HEK293 (cell line): Measurements from ENCODE around the gene LRFN4.

ENCODE experiments used
- BCL6B ChIP-seq: fragments of 450-650 bp; formaldehyde crosslinking; IDR thresholded peaks from 2 replicates; pipeline ENCODE4 v1.5.1; 2017; ENCODE audit warnings: missing biosample characterization, missing genetic modification characterization
- GFI1B ChIP-seq: fragments of 450-650 bp; formaldehyde crosslinking; IDR thresholded peaks from 2 replicates; pipeline ENCODE4 v1.5.1; 2016; ENCODE audit warnings: missing biosample characterization, missing genetic modification characterization
- HOXC10 ChIP-seq: sonication (generic); formaldehyde crosslinking; IDR thresholded peaks from 2 replicates; pipeline ENCODE4 v1.8.1; 2023; ENCODE audit warnings: mild to moderate bottlenecking, missing genetic modification reagents
- HOXD13 ChIP-seq: sonication (generic); formaldehyde crosslinking; IDR thresholded peaks from 2 replicates; pipeline ENCODE4 v1.8.0; 2022; ENCODE audit warnings: missing genetic modification reagents, borderline replicate concordance
- KLF1 ChIP-seq: fragments of 450-650 bp; formaldehyde crosslinking; IDR thresholded peaks from 2 replicates; pipeline ENCODE4 v1.5.1; 2016; ENCODE audit warnings: missing biosample characterization, missing genetic modification characterization
- MYNN ChIP-seq: fragments of 450-650 bp; formaldehyde crosslinking; IDR thresholded peaks from 2 replicates; pipeline ENCODE4 v1.5.1; 2016; ENCODE audit warnings: missing biosample characterization, missing genetic modification characterization, borderline replicate concordance
- PRDM10 ChIP-seq: fragments of 450-650 bp; formaldehyde crosslinking; IDR thresholded peaks from 2 replicates; pipeline ENCODE4 v1.5.1; 2016; ENCODE audit warnings: missing biosample characterization, missing genetic modification characterization
- REPIN1 ChIP-seq: fragments of 450-650 bp; formaldehyde crosslinking; IDR thresholded peaks from 2 replicates; pipeline ENCODE4 v1.5.1; 2017; ENCODE audit warnings: missing biosample characterization, missing genetic modification characterization, low read depth
- WT1 ChIP-seq: fragments of 450-650 bp; formaldehyde crosslinking; IDR thresholded peaks from 2 replicates; pipeline ENCODE4 v1.5.1; 2016; ENCODE audit warnings: missing biosample characterization, missing genetic modification characterization
- YY1 ChIP-seq: fragments of 450-650 bp; formaldehyde crosslinking; IDR thresholded peaks from 2 replicates; pipeline ENCODE4 v1.5.1; 2018; ENCODE audit warnings: missing biosample characterization, missing genetic modification characterization
- ZBTB44 ChIP-seq: fragments of 450-650 bp; IDR thresholded peaks from 2 replicates; pipeline ENCODE4 v1.5.1; 2018; ENCODE audit warnings: missing biosample characterization, mild to moderate bottlenecking, missing genetic modification characterization
- ZBTB48 ChIP-seq: fragments of 450-650 bp; formaldehyde crosslinking; IDR thresholded peaks from 2 replicates; pipeline ENCODE4 v1.5.1; 2016; ENCODE audit warnings: missing biosample characterization, missing genetic modification characterization
- ZBTB6 ChIP-seq: fragments of 450-650 bp; formaldehyde crosslinking; IDR thresholded peaks from 2 replicates; pipeline ENCODE4 v1.5.1; 2017; ENCODE audit warnings: missing biosample characterization, missing genetic modification characterization
- ZEB2 ChIP-seq: fragments of 450-650 bp; formaldehyde crosslinking; IDR thresholded peaks from 2 replicates; pipeline ENCODE4 v1.5.1; 2016; ENCODE audit warnings: missing biosample characterization, missing genetic modification characterization
- ZFP69B ChIP-seq: fragments of 450-650 bp; formaldehyde crosslinking; IDR thresholded peaks from 2 replicates; pipeline ENCODE4 v1.5.1; 2016; ENCODE audit warnings: missing biosample characterization, missing genetic modification characterization
- ZNF121 ChIP-seq: fragments of 450-650 bp; formaldehyde crosslinking; IDR thresholded peaks from 2 replicates; pipeline ENCODE4 v1.5.1; 2016; ENCODE audit warnings: missing biosample characterization, missing genetic modification characterization
- ZNF155 ChIP-seq: fragments of 450-650 bp; formaldehyde crosslinking; IDR thresholded peaks from 2 replicates; pipeline ENCODE4 v1.5.1; 2016; ENCODE audit warnings: missing biosample characterization, missing genetic modification characterization
- ZNF169 ChIP-seq: fragments of 450-650 bp; formaldehyde crosslinking; IDR thresholded peaks from 2 replicates; pipeline ENCODE4 v1.5.1; 2016; ENCODE audit warnings: missing biosample characterization, missing genetic modification characterization
- ZNF280C ChIP-seq: fragments of 450-650 bp; formaldehyde crosslinking; IDR thresholded peaks from 2 replicates; pipeline ENCODE4 v1.5.1; 2016; ENCODE audit warnings: missing biosample characterization, missing genetic modification characterization
- ZNF292 ChIP-seq: fragments of 450-650 bp; formaldehyde crosslinking; IDR thresholded peaks from 2 replicates; pipeline ENCODE4 v1.5.1; 2016; ENCODE audit warnings: low read depth, missing biosample characterization, missing genetic modification characterization, borderline replicate concordance
- ZNF404 ChIP-seq: fragments of 450-650 bp; formaldehyde crosslinking; IDR thresholded peaks from 2 replicates; pipeline ENCODE4 v1.5.1; 2017; ENCODE audit warnings: missing biosample characterization, missing genetic modification characterization
- ZNF521 ChIP-seq: fragments of 450-650 bp; formaldehyde crosslinking; IDR thresholded peaks from 2 replicates; pipeline ENCODE4 v1.5.1; 2017; ENCODE audit warnings: missing biosample characterization, mild to moderate bottlenecking, missing genetic modification characterization
- ZNF529 ChIP-seq: fragments of 450-650 bp; formaldehyde crosslinking; IDR thresholded peaks from 2 replicates; pipeline ENCODE4 v1.5.1; 2017; ENCODE audit warnings: missing genetic modification characterization, missing biosample characterization; ENCODE audit not compliant: insufficient replicate concordance
- ZNF558 ChIP-seq: fragments of 450-650 bp; formaldehyde crosslinking; IDR thresholded peaks from 2 replicates; pipeline ENCODE4 v1.5.1; 2016; ENCODE audit warnings: missing biosample characterization, missing genetic modification characterization
- ZNF623 ChIP-seq: fragments of 450-650 bp; formaldehyde crosslinking; IDR thresholded peaks from 2 replicates; pipeline ENCODE4 v1.5.1; 2016; ENCODE audit warnings: missing biosample characterization, missing genetic modification characterization
- ZNF654 ChIP-seq: fragments of 450-650 bp; formaldehyde crosslinking; IDR thresholded peaks from 2 replicates; pipeline ENCODE4 v1.5.1; 2016; ENCODE audit warnings: low read depth, missing biosample characterization, missing genetic modification characterization
- ZNF658 ChIP-seq: fragments of 450-650 bp; formaldehyde crosslinking; IDR thresholded peaks from 2 replicates; pipeline ENCODE4; 2016; ENCODE audit warnings: missing biosample characterization, missing genetic modification characterization
- ZNF660 ChIP-seq: fragments of 450-650 bp; IDR thresholded peaks from 2 replicates; pipeline ENCODE4 v1.5.1; 2018; ENCODE audit warnings: missing biosample characterization, mild to moderate bottlenecking, missing genetic modification characterization
- ZNF670 ChIP-seq: fragments of 450-650 bp; formaldehyde crosslinking; IDR thresholded peaks from 2 replicates; pipeline ENCODE4 v1.5.1; 2016; ENCODE audit warnings: missing biosample characterization, missing genetic modification characterization, low read depth
- ZNF785 ChIP-seq: fragments of 450-650 bp; formaldehyde crosslinking; IDR thresholded peaks from 2 replicates; pipeline ENCODE4 v1.5.1; 2016; ENCODE audit warnings: missing biosample characterization, missing genetic modification characterization
- ZNF792 ChIP-seq: fragments of 450-650 bp; formaldehyde crosslinking; IDR thresholded peaks from 2 replicates; pipeline ENCODE4 v1.5.1; 2016; ENCODE audit warnings: missing biosample characterization, missing genetic modification characterization
- ZNF837 ChIP-seq: fragments of 450-650 bp; formaldehyde crosslinking; IDR thresholded peaks from 2 replicates; pipeline ENCODE4 v1.5.1; 2016; ENCODE audit warnings: missing biosample characterization, missing genetic modification characterization

Gene LRFN4

GRCh38 chr11:66856496-66857233 lies at the start of gene LRFN4 (continued):
- TF ChIP-seq ZEB2 (tag by site-specific recombination) (peak; percentile 52; the same call in 1 of the 2 replicates), GFI1B (no peak), ZNF558 (no peak), KLF1 (tag by site-specific recombination) (peak; percentile 93), ZNF658 (tag by site-specific recombination) (no peak), ZNF837 (tag by site-specific recombination) (no peak), ZNF404 (no peak), ZNF660 (tag by site-specific recombination) (no peak), ZNF654 (tag by site-specific recombination) (no peak), ZBTB6 (no peak), ZFP69B (tag by site-specific recombination) (no peak), ZNF155 (tag by site-specific recombination) (no peak), HOXC10 (no peak), ZNF521 (tag by site-specific recombination) (no peak), ZNF529 (no peak), MYNN (no peak), ZBTB44 (tag by site-specific recombination) (no peak), ZNF670 (no peak), ZNF623 (tag by site-specific recombination) (no peak), ZNF169 (tag by site-specific recombination) (no peak), YY1 (no peak), BCL6B (tag by site-specific recombination) (no peak), ZNF792 (no peak), WT1 (tag by site-specific recombination) (peak; percentile 55; the same call in 1 of the 2 replicates), PRDM10 (tag by site-specific recombination) (no peak), ZNF785 (tag by site-specific recombination) (no peak), ZNF121 (no peak), HOXD13 (CRISPR knock-in tag) (no peak), ZBTB48 (tag by site-specific recombination) (no peak), REPIN1 (tag by site-specific recombination) (no peak), ZNF280C (tag by site-specific recombination) (no peak), ZNF292 (tag by site-specific recombination) (no peak)
